Brain pericyte (primary cell): ENCODE results near the gene LTBP3.
A peak's percentile ranks its signal among the peaks of the same experiment; 100 is the strongest.

Experiments used
- DNase-seq: peaks from one replicate; pipeline ENCODE4 v3.0.0-alpha.2; 2012; ENCODE audit warnings: low read depth, low spot score

Gene LTBP3

DNA sequence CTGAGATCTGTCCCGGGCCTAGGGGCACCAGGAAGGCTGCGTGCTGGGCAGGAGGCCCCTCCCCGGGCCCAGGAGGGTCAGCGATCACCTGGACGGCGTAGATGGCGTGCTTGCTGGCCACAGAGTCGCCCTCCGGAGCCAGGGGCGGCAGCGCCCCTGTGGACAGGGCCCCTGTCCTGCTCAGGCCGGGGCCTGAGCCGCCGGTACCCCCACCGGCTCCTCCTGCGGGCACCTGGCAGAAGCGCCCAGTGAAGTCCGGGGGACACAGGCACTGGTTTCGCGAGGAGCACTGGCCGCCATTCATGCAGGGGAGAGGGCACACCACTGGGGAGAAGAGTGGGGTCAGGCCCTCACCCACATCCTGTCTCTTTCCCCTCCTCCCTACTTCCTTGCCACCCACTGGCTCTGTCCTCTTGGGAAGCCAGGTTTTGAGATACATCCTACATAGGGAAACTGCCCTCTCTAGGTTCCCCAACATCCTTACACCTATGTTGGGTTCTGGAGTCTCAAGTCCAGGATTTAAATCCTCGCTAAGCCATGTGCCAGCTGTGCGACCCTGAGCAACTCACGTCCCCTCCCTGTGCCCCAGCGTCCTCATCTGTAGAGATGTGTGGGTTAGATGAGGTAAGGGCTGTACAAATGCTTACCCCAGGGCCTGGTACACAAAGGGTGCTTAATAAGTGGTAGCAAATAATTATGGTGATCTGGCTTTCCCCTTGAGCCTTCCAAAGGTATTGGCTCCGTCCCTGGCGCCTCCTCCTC is 3.9 kb downstream of the LTBP3 start:
- no peak for DNase-seq

DNA sequence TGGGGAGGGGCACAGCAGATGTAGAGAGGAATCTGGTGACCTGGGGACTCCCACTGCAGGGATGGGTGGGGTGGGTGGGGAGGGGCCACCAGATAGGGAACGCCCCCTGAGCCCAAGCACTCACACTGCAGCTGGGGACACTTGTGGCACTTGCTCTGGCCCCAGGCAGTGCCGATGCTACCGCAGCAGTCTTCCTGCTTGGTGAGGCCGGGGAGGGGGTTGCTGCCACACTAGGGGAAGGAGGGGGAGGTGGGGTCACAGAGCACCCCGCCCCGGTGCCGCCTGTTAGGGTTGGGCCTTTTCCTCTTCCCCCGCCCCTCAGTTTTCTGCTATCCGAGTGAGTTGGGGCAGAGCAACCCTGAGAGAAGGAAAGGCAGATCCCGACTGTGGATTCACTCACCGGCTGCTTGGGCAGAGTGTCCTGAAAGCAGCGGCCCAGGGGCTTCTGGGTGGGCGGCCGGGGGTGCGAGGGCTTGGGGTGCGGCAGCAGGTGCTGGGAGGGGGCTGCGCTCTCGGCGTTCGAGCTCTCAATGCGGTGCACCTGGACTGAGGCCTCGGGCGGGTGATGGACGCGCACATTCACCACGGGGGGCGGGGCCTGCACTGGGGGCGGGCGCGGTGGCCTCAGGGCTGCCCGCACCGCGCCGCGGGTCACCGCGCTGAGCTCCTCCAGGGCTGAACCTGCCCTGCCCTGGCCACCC is 4.7 kb downstream of the LTBP3 start:
- DNase-seq, result no peak

DNA sequence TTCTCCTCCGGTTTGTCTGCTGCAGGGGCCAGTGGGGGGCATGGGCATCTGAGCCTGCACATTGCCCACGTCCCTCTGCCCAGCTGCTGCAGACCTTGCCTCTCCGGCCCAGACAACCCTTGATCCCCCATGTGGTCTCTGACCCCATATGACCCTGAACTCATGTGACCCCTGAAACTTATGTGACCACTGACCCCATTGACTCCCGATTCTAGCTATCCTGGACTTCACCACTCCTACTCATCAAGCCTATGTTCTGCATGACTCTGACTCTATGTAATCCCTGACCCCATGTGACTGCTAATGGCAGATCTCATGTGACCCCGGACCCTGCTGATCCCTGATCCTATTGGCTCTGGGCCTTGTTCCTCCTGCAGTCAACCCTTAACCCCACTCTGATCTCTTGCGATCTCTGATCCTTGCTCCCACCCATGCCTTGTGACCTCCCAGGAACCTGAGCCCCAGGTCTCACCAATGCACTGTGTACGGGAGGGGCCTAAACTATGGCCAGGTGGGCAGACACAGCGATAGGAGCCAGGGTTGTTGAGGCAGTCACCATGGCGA is 5.7 kb downstream of the LTBP3 start:
- DNase-seq, result no peak

DNA sequence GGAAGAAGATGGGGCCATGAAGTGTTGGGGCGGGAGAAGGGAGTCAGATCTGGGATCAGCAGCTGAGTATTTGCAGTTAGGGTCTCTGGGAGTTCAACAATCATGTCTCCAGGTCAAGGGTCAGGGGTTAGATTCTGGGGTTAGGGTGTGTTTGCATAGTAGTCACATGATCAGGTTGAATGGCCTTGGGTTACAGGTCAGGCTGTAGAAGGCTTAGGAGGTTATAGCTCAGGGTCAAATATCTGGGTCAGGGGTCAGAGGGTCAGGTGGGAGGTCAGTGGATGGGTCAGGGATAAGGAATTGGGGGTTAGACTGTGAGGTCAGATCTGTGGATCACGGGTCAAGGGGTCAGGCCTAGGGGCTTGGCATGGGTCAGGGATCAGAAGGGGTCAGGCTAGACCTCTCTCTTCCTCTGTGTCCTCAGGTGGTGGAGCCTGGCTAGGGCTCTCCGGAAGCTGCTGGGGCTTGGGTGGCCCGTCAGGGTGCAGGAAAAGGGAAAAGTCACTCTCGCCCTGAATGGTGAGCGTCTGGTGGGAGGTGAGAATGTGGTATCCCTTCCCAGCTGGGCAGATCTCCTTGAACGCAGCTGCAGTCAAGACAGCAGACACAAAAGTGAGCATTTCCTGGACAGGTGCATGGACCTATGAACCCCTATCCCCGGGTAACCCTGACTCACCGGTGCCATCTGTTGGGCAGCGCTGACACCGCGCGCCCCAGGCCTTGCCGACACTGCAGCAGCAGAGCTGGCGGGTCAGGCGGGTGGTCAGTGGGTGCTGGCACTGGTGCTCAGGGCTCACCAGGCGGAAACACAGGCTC is 6.4 kb downstream of the LTBP3 start:
- no peak for DNase-seq

DNA sequence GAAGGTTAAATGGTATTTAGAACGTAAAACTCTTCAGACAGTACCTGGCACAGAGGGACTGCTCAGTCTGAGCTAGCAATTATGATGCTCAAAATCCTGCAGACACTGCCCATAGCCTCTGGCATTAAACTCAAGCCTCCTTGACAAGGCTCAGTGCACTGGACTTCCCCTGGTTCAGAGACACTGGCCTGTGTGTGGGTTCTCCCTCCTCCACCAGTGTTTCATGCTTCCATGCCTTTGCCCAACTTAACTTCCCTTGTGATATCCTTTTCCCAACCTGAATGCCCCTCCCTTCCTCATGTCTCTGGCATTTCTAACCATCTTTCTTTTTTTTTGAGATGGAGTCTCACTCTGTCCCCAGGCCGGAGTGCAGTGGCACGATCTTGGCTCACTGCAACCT is 9.1 kb downstream of the LTBP3 start:
- no peak for DNase-seq

DNA sequence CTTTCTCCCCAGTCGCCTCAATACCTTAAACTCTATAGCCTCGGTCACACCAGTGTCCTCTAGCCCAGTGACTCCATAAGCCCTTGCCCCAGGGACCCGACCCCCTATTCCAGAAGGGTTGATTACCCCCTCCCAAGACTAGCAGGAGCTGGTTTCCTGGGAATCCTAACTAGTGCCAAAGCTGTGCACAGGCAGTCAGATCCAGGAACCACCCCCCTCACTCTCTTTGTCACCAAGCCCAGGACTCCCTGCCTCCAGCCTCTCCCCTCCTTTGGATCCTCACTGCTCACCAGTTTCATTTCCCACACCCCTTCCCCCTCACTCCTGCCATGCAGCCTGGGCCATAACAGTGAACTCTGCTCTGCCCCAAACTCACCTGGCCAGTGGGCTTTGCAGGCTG is 9.8 kb downstream of the LTBP3 start:
- no peak for DNase-seq

DNA sequence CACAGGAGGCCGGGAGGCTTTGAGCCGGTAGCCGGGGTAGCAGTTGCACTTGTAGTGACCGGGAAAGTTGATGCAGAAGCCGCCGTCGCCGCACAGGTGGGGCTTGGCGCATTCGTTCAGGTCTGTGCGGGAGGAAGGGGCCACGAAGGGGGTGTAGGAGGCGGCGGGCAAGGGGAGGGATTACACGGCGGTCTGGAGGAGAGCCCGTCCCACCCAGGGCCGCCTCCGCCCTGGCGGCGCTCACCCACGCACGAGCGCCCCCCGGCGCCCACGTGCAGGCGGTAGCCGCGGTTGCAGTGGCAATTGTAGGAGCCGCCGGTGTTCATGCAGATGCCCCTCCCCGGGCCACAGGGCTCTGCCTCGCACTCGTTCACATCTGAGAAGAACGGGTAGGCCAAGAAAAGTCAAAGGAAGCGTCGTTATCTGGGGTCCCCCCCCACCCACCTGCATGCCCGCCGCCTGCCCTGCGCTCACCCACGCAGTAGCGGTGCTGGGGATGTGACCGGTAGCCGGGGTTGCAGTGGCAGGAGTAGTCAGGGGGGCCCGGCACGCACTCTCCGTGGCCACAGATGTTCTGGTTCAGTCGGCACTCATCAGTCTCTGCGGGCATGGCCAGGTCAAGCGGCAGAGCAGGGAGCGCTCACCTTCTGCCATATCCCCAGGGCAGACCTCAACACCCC is 10.6 kb downstream of the LTBP3 start:
- DNase-seq, result no peak

DNA sequence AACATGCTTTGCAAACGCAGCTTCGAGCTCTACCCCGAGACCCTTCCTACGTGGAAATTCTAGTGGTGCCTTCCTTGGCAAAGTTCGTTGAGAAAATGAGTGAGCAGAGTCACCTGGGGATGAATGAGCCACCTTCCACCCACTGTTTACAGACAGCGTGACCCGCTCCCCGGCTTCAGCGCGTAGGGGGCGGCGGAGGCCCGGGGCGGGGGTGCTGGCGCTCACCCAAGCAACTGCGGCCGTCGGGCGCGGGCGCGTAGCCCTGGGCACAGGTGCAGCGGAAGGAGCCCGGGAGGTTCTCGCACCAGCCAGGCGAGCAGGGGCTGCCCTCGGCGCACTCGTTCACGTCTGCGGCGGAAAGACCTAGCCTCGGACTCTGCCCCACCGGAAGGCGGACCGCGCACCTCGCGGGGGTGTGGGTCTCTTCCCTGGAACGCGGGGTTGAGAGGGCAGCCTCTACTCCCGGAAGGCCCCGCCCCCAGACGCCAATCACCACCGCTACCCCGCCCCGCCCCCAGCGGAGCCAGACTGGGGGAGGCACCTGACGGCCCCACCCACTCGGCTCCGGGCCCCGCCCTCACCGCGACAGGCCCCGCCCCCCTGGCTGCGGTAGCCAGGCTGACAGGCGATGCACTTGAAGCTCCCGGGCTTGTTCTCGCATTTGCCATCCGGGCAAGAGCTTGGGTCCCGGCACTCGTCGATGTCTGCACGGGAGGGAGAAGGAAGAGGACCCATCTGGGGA is 11.8 kb downstream of the LTBP3 start:
- DNase-seq, result no peak

DNA sequence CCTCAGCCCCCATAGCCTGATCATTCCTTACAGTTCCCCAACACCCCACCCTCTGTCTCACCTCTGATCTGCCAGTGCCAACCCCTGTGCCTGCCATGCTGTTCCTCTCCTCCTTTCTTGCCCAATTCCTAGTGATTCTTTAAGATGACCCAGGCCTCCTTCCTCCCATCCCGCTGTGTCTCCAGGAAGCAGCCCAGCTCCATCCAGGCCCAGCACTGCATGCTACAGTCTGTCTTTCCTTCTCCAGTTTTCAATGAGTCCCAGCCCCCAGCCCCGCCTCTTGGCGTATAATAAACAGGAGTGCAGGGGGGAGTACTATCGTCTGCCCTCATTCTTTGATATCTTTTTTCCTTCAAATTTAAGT is 12.3 kb downstream of the LTBP3 start:
- no peak for DNase-seq

DNA sequence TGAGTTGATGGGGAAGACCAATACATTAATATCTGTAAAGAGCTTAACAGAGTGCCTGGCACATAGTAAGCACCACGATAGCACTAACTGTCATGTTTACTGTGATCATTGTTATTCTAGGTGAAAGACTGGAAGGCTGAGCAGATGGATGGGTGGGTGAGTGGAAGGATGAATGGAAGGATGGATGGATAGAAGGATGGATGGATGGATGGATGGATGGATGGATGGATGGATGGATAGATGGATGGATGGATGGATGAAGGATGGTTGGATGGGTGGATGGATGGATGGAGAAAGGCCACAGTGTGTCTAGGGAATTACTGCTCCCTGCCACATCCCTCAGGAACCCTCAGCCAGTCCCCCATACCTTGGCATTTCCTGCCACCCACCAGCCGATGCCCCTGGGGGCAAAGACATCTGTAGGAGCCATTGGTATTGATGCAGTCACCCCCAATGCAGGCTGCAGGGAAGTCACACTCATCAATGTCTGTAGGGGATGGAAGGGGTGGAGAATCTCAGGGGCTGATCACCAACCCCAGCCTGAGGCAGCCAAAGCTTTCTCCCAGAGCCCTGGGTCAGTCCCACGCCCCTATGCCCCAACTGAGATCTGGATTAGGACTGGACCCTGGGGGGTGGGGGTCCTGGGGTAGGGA is 15.3 kb downstream of the LTBP3 start:
- DNase-seq, result no peak

DNA sequence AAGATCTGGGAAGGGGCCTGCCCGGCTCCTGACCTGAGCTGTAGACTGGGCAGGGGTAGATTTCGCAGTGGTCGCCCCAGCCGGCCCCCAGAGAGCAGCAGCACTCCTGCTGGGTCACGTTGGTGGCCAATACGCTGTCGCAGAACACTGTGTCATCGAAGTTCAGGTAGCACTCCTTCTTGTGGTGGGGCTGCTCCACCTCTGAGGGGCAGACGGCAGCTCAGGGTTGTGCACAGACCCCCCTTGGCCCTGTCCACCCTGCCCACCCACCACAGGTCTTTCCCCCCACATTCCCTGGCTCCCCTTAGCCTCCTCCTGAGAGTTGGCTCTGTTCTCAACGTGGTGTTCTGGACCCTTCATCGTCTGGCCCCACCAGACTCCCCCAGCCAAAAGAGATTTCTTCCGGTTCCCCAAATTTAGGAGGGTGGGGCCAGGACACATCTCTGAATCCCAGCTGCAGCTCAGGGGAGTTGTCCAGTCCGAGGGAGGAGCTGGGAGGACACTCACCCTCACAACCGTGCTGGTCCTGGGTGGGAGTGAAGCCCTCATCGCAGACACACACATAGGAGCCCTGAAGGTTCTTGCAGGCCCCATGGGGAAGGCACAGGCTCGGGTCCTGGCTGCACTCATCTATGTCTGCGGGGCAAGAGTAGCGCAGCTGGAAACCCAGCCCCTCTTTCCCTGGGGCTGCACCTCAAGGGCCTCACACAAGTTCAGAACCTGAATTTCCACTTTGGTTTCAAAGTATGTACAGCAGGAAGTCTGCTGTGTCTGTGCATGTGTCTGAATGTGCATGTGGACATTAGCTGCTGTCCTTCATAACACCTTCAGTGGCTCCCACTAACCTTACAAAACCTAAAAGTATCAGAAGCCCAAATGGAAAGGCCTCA is 16.8 kb downstream of the LTBP3 start:
- no peak for DNase-seq

DNA sequence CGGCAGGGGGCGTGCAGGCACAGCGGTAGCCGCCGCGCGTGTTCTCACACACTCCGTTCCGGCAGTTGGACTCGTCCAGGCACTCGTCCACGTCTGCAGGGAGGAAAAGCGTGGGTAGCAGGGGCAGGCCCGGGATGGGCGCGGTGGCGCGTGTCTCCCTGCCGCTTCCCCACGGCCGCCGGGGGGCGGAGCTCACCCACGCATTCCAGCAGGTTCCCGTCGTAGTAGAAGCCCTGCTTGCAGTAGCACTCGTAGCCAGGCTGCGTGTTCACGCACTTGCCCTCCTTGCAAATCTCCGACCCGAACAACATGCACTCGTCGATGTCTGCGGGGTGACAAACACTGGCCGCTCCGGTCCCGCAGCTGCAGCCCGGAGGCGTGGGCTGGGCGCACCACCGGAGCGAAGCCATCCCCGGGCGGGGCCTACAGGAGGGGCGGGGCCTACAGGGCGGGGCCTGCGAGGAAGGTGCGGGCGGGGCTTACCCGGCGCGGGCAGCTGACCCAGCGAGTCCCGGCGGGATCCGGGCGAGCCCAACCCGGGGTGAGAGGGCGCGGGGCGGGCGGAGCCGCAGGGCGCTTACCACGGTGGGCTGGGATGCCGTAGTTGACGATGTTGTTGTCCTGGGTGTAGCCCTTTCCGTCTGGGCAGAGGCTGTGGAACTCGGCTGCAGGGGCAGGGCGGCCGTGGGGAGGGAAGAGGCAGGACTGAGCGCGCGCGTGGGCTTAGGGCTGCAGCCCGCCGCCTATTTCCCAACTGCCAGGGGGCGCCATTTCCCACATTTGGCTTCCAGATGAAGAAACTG is 17.7 kb downstream of the LTBP3 start:
- DNase-seq, result peak; percentile 77

DNA sequence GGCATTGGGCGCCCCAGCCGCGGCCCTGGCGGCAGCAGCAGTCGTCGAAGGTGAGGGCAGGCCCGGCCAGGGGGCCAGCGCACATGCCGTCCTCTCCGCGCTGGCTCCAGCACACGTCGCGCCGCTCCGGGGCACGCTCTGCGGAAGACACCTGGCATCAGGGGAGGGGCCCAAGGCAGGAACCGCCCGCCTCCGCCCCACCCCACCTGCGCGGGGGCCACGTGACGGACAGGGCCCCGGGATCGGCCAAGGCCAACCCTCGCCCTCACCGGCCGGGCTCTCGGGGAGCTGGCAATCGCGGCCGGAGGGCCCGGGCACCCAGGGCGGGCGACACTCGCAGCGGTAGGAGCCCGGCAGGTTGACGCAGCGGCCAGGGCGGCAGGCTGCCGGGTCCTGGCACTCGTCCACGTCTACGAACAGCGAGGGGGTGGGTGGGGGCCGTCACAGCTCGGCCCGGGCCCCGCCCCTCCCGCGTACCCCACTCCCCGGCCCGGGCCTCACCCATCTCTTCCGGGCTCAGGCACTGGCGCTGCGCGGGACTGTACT is 18.3 kb downstream of the LTBP3 start:
- no peak for DNase-seq

DNA sequence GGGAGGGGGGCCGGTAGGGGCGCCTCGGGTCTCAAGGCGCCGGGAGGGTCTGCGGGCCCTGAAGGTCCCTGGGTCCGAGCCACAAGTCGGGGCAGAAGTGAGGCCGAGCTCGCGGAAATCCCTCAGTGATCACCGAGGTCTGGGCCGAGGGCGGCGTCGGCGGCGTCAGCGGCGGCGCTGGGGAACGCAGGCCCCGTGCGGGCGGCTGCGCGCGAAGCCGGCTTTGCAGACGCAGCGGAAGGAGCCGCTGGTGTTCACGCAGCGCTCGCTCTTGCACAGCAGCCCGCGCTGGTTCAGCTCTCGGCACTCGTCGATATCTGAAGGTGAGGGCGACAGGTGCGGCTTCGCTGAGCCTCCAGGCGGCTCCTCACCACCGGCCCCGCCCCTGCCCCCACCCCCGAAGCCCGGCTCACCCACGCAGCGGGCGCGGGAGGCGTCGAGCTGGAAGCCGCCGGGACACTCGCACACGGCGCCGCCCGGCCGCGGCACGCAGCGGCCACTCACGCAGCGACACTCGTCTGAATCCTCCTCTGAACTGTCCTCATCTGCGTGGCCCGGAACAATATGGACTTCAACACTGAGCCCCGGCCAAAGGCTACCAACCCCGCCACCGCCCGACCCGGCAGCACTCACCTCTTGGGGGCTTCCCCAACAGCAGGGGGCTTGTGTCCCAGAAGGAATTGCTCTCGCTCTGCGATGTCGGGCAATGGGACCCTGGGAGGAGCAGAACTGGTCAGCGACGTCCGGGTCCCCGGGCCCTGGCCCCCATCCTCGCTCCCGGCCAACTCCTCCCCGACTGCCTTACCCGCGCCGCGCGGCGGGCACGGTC is 19.0 kb downstream of the LTBP3 start:
- no peak for DNase-seq

DNA sequence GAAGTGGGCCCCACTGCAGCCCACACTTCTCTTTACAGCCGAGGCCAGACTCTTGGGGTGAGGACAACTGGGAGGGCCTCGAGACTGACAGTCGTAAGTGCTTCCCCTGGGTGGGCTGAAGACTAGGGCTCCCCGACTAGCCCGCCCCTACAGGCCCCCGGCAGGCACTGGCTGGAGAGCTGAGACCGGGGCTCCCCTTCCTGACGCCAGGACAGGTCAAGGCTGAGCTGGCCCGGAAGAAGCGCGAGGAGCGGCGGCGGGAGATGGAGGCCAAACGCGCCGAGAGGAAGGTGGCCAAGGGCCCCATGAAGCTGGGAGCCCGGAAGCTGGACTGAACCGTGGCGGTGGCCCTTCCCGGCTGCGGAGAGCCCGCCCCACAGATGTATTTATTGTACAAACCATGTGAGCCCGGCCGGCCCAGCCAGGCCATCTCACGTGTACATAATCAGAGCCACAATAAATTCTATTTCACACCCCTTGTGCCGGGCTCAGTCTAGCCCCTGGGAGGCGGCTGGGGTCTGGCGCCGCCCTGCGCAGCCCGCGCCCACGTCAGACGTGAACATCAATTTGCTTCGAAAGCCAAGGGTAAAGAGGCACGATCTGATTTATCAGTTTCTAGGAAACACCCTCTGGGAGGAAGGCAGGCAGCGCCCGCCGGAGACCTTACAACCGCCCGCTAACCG is 19.8 kb downstream of the LTBP3 start:
- DNase-seq, result no peak

DNA sequence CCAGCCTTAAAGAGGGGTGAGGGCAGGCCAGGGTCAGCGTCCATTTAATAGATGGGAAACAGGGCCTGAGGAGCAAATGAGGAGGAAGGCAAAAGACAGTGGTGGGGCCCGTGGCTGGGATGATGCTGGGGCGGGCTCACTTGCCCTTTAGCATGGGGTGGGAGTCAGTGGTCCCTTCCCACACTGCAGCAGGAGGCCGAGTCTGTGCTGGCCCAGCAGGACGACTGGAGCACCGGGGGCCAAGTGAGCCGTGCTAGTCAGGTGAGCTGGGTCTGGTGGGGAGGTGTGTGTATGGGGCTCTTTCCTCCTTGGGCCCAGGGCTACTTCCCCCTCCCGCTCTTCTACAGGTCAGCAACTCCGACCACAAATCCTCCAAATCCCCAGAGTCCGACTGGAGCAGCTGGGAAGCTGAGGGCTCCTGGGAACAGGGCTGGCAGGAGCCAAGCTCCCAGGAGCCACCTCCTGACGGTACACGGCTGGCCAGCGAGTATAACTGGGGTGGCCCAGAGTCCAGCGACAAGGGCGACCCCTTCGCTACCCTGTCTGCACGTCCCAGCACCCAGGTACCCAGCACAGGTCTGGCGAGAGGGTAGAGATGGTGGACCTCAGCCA is 20.4 kb downstream of the LTBP3 start:
- DNase-seq, result no peak

DNA sequence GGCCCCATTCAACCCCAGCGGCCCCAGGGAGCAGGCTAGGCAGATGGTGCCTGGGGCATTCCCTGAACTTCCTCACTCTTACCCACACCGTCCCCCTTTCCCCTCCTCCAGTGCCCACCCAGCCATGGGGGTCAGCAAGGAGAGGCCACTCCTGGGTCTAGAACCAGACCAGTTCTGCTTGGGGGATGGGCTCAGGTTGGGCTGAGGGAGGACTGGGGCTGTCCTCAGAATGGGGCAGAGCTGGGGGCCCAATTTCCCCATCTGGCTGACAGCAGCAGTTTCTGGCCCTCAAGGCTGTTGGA is 20.9 kb downstream of the LTBP3 start:
- DNase-seq, result no peak
